Measurements from ENCODE around the gene TRIM61. TPM values are rescaled to one million over a fixed set of nuclear protein-coding genes. Genes with fewer than 3 reads are reported as not detected.

Gene TRIM61
- 2.7 TPM for total RNA-seq

DNA sequence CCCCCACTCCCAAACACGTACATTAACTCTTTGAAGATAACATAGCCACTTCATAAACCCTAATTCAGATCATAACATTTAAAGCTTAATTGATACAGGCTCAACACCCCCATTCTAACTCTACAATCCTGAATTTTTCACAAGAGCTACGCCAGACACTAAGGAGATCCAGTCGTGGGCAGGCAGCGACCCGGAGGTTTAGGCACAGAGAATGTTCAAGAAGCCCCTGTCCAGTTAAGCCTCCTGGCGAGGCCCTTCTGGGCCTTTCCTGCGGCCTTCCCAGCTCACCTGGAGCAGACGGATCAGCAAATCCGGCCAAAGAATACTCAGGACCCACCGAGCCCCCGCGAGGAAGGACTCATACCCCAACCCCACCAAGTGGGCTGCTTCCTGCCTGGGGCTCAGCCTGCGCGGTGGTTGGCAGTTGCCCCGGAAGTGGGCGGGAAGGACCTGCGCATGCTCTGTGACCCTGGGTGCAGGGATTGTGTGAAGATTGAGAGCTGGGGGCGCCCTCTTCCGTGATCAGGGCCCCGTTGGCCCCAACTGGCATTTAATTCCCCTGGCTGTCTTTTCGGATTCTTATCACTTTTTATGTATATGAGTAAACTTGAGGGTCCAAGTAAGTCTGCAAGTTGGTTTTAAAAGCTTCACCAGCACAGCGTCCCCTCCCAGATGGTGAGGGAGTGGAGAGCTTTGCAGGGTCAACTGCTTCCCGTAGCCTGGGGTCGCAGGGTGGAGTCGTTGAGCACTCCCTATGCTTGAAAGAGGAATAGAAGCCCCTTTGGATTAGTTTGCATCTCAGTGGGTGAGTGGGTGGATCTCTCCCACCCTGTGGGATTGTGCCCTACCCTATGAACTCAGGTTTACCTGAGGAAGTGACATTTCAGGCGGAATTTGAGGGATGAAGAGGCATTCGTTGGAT is at the start of gene TRIM61:
TSS of gene TRIM61 (minus strand) at position 415 of the 922 bp plus-strand sequence. CDS start 7,655 bp downstream, outside the sequence.

Other genes starting within 250 kb of the TRIM61 start
- gene SMIM31, start 223.5 kb downstream of the TRIM61 start, total RNA-seq = 0.11 TPM
- 2.7 TPM for gene APELA, start 100.5 kb downstream of the TRIM61 start, total RNA-seq
- gene TRIM60, start 54.3 kb upstream of the TRIM61 start, total RNA-seq = not detected
- not detected for gene TRIM75, start 76.2 kb upstream of the TRIM61 start, total RNA-seq
- gene TMEM192, start 135.2 kb upstream of the TRIM61 start, total RNA-seq = 20.9 TPM
- 25.5 TPM for gene KLHL2, start 229.9 kb upstream of the TRIM61 start, total RNA-seq